K562 (cell line): ENCODE results near the gene FANCG. TPM values are rescaled to one million over a fixed set of nuclear protein-coding genes. Genes with fewer than 3 reads are reported as not detected.
A peak's percentile ranks its signal among the peaks of the same experiment; 100 is the strongest.

Source experiments
- BHLHE40 ChIP-seq: IDR thresholded peaks from 2 replicates; pipeline ENCODE4 v1.6.1; 2011; ENCODE audit warnings: low read length, improper control_type of control experiment
- CBFA2T3 ChIP-seq: fragments of 450-650 bp; IDR thresholded peaks from 2 replicates; pipeline ENCODE4 v1.6.1; 2017
- E2F1 ChIP-seq: sonication (generic); formaldehyde crosslinking; IDR thresholded peaks from 2 replicates; pipeline ENCODE4 v1.8.1; 2023; ENCODE audit warnings: mild to moderate bottlenecking, missing genetic modification reagents, moderate library complexity
- E2F3 ChIP-seq: fragments of 250-450 bp; sonication (Bioruptor Pico); IDR thresholded peaks from 2 replicates; pipeline ENCODE4 v1.4.0; 2020; ENCODE audit warnings: mild to moderate bottlenecking
- EP300 ChIP-seq: IDR thresholded peaks from 2 replicates; pipeline ENCODE4 v1.6.1; 2012; ENCODE audit warnings: low read length, improper control_type of control experiment
- ETV5 ChIP-seq: sonication (generic); formaldehyde crosslinking; IDR thresholded peaks from 2 replicates; pipeline ENCODE4 v1.4.0; 2020; ENCODE audit warnings: low read depth, mild to moderate bottlenecking, missing genetic modification reagents
- FOSL1 ChIP-seq: fragments of 200-800 bp; sonication (Bioruptor generic); conservative IDR thresholded peaks from 2 replicates; pipeline ENCODE4 v1.6.1; 2016; ENCODE audit warnings: missing genetic modification characterization, missing compliant biosample characterization
- FOXK1 ChIP-seq: sonication (generic); formaldehyde crosslinking; IDR thresholded peaks from 2 replicates; pipeline ENCODE4 v1.8.0; 2022; ENCODE audit warnings: missing genetic modification reagents, mild to moderate bottlenecking, borderline replicate concordance
- GATA2 ChIP-seq: sonication (generic); formaldehyde crosslinking; IDR thresholded peaks from 2 replicates; pipeline ENCODE4 v1.4.0; 2020; ENCODE audit warnings: mild to moderate bottlenecking, missing genetic modification reagents
- HCFC1 ChIP-seq: IDR thresholded peaks from 2 replicates; pipeline ENCODE4 v1.6.1; 2012; ENCODE audit warnings: low read depth, low read length, improper control_type of control experiment
- HDAC2 ChIP-seq: fragments of 450-650 bp; IDR thresholded peaks from 2 replicates; pipeline ENCODE4 v1.6.1; 2016; ENCODE audit warnings: mild to moderate bottlenecking
- HDAC3 ChIP-seq: fragments of 450-650 bp; IDR thresholded peaks from 2 replicates; pipeline ENCODE4 v1.6.1; 2018; ENCODE audit warnings: borderline replicate concordance, mild to moderate bottlenecking, moderate library complexity; ENCODE audit not compliant: partially characterized antibody
- LEF1 ChIP-seq: fragments of 450-650 bp; IDR thresholded peaks from 2 replicates; pipeline ENCODE4 v1.6.1; 2016; ENCODE audit warnings: mild to moderate bottlenecking
- NFE2L1 ChIP-seq: fragments of 450-650 bp; IDR thresholded peaks from 2 replicates; pipeline ENCODE4 v1.6.1; 2016; ENCODE audit warnings: missing genetic modification characterization, low read depth, mild to moderate bottlenecking, missing compliant biosample characterization, moderate library complexity, borderline replicate concordance
- NR3C1 ChIP-seq: sonication (generic); formaldehyde crosslinking; IDR thresholded peaks from 2 replicates; pipeline ENCODE4 v1.8.1; 2022; ENCODE audit warnings: missing genetic modification reagents
- RB1 ChIP-seq: fragments of 450-650 bp; IDR thresholded peaks from 2 replicates; pipeline ENCODE4 v1.6.1; 2017; ENCODE audit warnings: low read depth, mild to moderate bottlenecking
- RCOR1 ChIP-seq, 2 experiments: IDR thresholded peaks; 2 replicates each; pipeline ENCODE4 v1.6.1; 2012; ENCODE audit warnings: low read depth in 2 of 2, low read length in 2 of 2, borderline replicate concordance in 1 of 2, improper control_type of control experiment in 1 of 2
- SMARCA4 ChIP-seq: fragments of 450-650 bp; IDR thresholded peaks from 2 replicates; pipeline ENCODE4 v1.6.1; 2016
- SOX6 ChIP-seq: fragments of 450-650 bp; IDR thresholded peaks from 2 replicates; pipeline ENCODE4 v1.6.1; 2014; ENCODE audit warnings: mild to moderate bottlenecking
- TAF1 ChIP-seq: IDR thresholded peaks from 2 replicates; pipeline ENCODE4 v1.6.1; 2011; ENCODE audit warnings: mild to moderate bottlenecking, low read length, moderate library complexity; ENCODE audit not compliant: insufficient read depth, control insufficient read depth, severe bottlenecking; ENCODE audit errors: extremely low read depth
- TOE1 ChIP-seq, 2 experiments: fragments of 450-650 bp in 1 of 2; sonication (generic) in 1 of 2; formaldehyde crosslinking in 1 of 2; IDR thresholded peaks; 2 replicates each; pipeline versions ENCODE4 v1.7.1 to v1.8.0; 2016 to 2022; ENCODE audit warnings: borderline replicate concordance in 2 of 2, mild to moderate bottlenecking in 2 of 2, antibody characterized with exemption in 1 of 2, inconsistent platforms in 1 of 2, low read depth in 1 of 2, missing genetic modification reagents in 1 of 2, moderate library complexity in 1 of 2
- ZFX ChIP-seq: sonication (generic); formaldehyde crosslinking; IDR thresholded peaks from 2 replicates; pipeline ENCODE4 v1.8.0; 2022; ENCODE audit warnings: mild to moderate bottlenecking, missing genetic modification reagents, moderate library complexity
- ZNF24 ChIP-seq: fragments of 450-650 bp; IDR thresholded peaks from 2 replicates; pipeline ENCODE4 v1.6.1; 2016
- ZNF830 ChIP-seq: fragments of 250-450 bp; sonication (Bioruptor Pico); IDR thresholded peaks from 2 replicates; pipeline ENCODE4 v1.5.0; 2021; ENCODE audit warnings: mild to moderate bottlenecking
- polyA plus RNA-seq, 8 experiments: library from polyadenylated mRNA; depleted of rRNA in 4 of 8; stranded (reverse) in 5 of 8; unstranded in 3 of 8; fragments of >200 nt; fragmentation: Nextera tagmentation in 2 of 8; fragmentation: Illumina TruSeq in 1 of 8; extraction: Ambion mirVana in 2 of 8; extraction: Trizol in 1 of 8; gene quantifications; 2 replicates each; pipeline versions ENCODE4 v1.2.1 to v1.2.3, GENCODE V29; 2011 to 2014; ENCODE audit warnings: inconsistent platforms in 1 of 8, missing spikeins in 1 of 8
- total RNA-seq, 7 experiments: library from RNA; depleted of rRNA in 6 of 7; stranded (reverse); fragments of >200 nt in 6 of 7; fragmentation: Illumina TruSeq in 2 of 7; extraction: Trizol in 2 of 7; gene quantifications; 2 replicates each; pipeline versions ENCODE4 v1.2.1 to v1.2.3, GENCODE V29; 2011 to 2021; ENCODE audit warnings: low replicate concordance in 1 of 7
- TF ChIP-seq, protein P1 (sequence below): sonication (generic); formaldehyde crosslinking; IDR thresholded peaks from 2 replicates; pipeline ENCODE4 v1.8.0; 2022; ENCODE audit warnings: mild to moderate bottlenecking, missing genetic modification reagents
- TF ChIP-seq, protein P2 (sequence below): fragments of 450-650 bp; IDR thresholded peaks from 2 replicates; pipeline ENCODE4 v1.6.1; 2016

FANCG gene
- total and polyA plus RNA-seq, 9 of the 15 experiments (the other 6 are each of a cell fraction or from before 2014, with no cell fraction given), result 7.5 to 43.9 (median 31.0) TPM

DNA sequence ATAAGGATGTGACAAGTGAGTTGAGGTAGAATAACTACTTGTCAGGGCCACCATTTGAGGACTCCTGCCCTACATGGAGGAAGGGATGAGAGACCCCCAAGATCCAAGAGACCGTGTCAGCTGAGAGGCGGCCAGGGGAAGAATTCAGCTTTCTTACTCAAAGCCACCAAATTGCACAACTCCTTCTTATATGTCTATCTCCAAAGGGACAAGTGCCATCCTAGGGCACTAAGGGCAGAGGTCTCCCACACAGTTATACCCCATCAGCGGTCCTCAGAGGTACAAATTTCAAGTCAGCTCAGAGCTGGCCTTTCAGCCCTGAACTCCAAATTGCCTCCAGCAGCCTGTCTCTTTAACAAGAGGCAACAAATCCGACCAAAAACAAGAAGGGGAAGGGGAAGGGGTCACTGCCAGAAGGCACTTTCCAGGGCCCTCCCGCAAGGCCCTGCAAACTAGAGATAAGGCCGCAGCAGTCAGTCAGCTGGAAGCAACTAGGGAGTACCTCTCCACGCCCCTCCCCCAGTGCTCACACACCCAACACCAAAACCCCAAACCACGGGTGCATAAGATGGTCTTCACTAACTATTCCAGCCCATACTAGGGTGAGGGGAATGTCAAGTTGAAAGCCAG is 29.3 kb upstream of the FANCG start (continued):
- TF ChIP-seq, protein P1, sequence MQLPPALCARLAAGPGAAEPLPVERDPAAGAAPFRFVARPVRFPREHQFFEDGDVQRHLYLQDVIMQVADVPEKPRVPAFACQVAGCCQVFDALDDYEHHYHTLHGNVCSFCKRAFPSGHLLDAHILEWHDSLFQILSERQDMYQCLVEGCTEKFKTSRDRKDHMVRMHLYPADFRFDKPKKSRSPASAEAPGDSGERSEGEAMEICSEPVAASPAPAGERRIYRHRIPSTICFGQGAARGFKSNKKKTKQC (CRISPR knock-in tag), result 0 out of 2 replicates have a peak, but pooled peaks have one; percentile 35
- peak; percentile 93 for TF ChIP-seq EP300
- peak; percentile 62; the same call in 1 of the 2 replicates for TF ChIP-seq HDAC2
- 0 out of 2 replicates have a peak, but pooled peaks have one; percentile 37 for TF ChIP-seq ETV5 (CRISPR knock-in tag)
- TF ChIP-seq FOXK1 (CRISPR knock-in tag), result 0 out of 2 replicates have a peak, but pooled peaks have one; percentile 50
- TF ChIP-seq GATA2 (CRISPR knock-in tag), result peak; percentile 90
- peak; percentile 95 for TF ChIP-seq LEF1
- no peak for TF ChIP-seq HCFC1
- TF ChIP-seq TOE1 (IDR thresholded peaks at IDR 0.05; ENCODE audit: borderline replicate concordance), result 0 out of 2 replicates have a peak, but pooled peaks have one; percentile 45
- TF ChIP-seq TOE1 (CRISPR knock-in tag; IDR thresholded peaks at IDR 0.05; ENCODE audit: borderline replicate concordance, low read depth), result no peak
- TF ChIP-seq TAF1, result peak; percentile 26
- peak; percentile 93 for TF ChIP-seq SMARCA4
- no peak for TF ChIP-seq NFE2L1 (tag)
- peak; percentile 88 for TF ChIP-seq SOX6
- TF ChIP-seq BHLHE40, result peak; percentile 57; the same call in 1 of the 2 replicates
- TF ChIP-seq RB1, result peak; percentile 34; the same call in 1 of the 2 replicates
- peak; percentile 47; the same call in 1 of the 2 replicates for TF ChIP-seq ZNF24
- TF ChIP-seq E2F1 (CRISPR knock-in tag), result no peak
- peak; percentile 96 for TF ChIP-seq CBFA2T3
- peak in 1 of 2 experiments; percentile 87; a peak in 3 of 4 replicates for TF ChIP-seq RCOR1 (IDR thresholded peaks at IDR 0.05; ENCODE audit: borderline replicate concordance in 1 of 2, low read depth in 2 of 2, low read length in 2 of 2)
- TF ChIP-seq FOSL1, result peak; percentile 55
- no peak for TF ChIP-seq ZFX (CRISPR knock-in tag)
- TF ChIP-seq, protein P2, sequence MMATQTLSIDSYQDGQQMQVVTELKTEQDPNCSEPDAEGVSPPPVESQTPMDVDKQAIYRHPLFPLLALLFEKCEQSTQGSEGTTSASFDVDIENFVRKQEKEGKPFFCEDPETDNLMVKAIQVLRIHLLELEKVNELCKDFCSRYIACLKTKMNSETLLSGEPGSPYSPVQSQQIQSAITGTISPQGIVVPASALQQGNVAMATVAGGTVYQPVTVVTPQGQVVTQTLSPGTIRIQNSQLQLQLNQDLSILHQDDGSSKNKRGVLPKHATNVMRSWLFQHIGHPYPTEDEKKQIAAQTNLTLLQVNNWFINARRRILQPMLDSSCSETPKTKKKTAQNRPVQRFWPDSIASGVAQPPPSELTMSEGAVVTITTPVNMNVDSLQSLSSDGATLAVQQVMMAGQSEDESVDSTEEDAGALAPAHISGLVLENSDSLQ, result peak; percentile 90
- no peak for TF ChIP-seq E2F3 (CRISPR knock-in tag)
- no peak for TF ChIP-seq NR3C1 (CRISPR knock-in tag)
- TF ChIP-seq HDAC3, result peak; percentile 43
- TF ChIP-seq ZNF830 (CRISPR knock-in tag), result no peak
